OCI-LY3 (cell line): ENCODE results near the gene SEPTIN2.

ENCODE experiments used
- H2AFZ ChIP-seq: fragments of 200-600, 300-600 bp; shearing (Covaris generic); 2 replicates; pipeline ENCODE4 v1.6.0; 2014; ENCODE audit warnings: antibody characterized with exemption, low read depth, low read length
- H3K27ac ChIP-seq: fragments of 200-600, 300-600 bp; sonication (generic); 2 replicates; pipeline ENCODE4 v1.5.1; 2014; ENCODE audit warnings: mild to moderate bottlenecking, low read length, moderate library complexity, mixed read lengths
- H3K27me3 ChIP-seq: fragments of 200-600, 300-600 bp; sonication (generic); 2 replicates; pipeline ENCODE4 v1.6.1; 2014; ENCODE audit warnings: low read depth, low read length, mixed read lengths
- H3K36me3 ChIP-seq: fragments of 200-600, 300-600 bp; sonication (generic); replicated peaks from 2 replicates; pipeline ENCODE3; 2014; ENCODE audit warnings: low read depth, low read length, mixed read lengths
- H3K4me1 ChIP-seq: fragments of 300-600, 200-600 bp; sonication (generic); 2 replicates; pipeline ENCODE4 v1.6.1; 2014; ENCODE audit warnings: low read length, mixed read lengths
- H3K4me2 ChIP-seq: fragments of 200-600, 300-600 bp; sonication (generic); 2 replicates; pipeline ENCODE4 v1.6.1; 2014; ENCODE audit warnings: low read length, mixed read lengths
- H3K4me3 ChIP-seq: fragments of 300-600, 200-600 bp; sonication (generic); 2 replicates; pipeline ENCODE4 v1.5.1; 2014; ENCODE audit warnings: antibody characterized with exemption, mild to moderate bottlenecking, low read length, moderate library complexity
- H3K79me2 ChIP-seq: fragments of 300-600, 200-600 bp; shearing (Covaris generic); 2 replicates; pipeline ENCODE4 v1.6.1; 2014; ENCODE audit warnings: mild to moderate bottlenecking, low read length, mixed read lengths
- H3K9ac ChIP-seq: fragments of 300-600, 200-600 bp; shearing (Covaris generic); 2 replicates; pipeline ENCODE4 v1.6.0; 2014; ENCODE audit warnings: mild to moderate bottlenecking, low read length, moderate library complexity
- H3K9me3 ChIP-seq: fragments of 200-600, 300-600 bp; shearing (Covaris generic); 2 replicates; pipeline ENCODE4 v1.6.1; 2014; ENCODE audit warnings: low read length, mixed read lengths; ENCODE audit not compliant: insufficient read depth
- H4K20me1 ChIP-seq: fragments of 200-600, 300-600 bp; sonication (generic); 2 replicates; pipeline ENCODE4 v1.6.1; 2016; ENCODE audit warnings: low read length, mixed read lengths; ENCODE audit not compliant: insufficient read depth
- EZH2phosphoT487 ChIP-seq: fragments of 200-600 bp; shearing (Covaris generic); IDR thresholded peaks from 2 replicates; pipeline ENCODE4 v1.6.1; 2018; ENCODE audit warnings: antibody characterized with exemption, mixed run types, low read depth
- TF ChIP-seq, protein P1 (sequence below): fragments of 200-600, 300-600 bp; sonication (generic); IDR thresholded peaks from 2 replicates; pipeline ENCODE4 v1.5.1; 2014; ENCODE audit warnings: antibody characterized with exemption, low read length, low read depth

The SEPTIN2 gene

DNA sequence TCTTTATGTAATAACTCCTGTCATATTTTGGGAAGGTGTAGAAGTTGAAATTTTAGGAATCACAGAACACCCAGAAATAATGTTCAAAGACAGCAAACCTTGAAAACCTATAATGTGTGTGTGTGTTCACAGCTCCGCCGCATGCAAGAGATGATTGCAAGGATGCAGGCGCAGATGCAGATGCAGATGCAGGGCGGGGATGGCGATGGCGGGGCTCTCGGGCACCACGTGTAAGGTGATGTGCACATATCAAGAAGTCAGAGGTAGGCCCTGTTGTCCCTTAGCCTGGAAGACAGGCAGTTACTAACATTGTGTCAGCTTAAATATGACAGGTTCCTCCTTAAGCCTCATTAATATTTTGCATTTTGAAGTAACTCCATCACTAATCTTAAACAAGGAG lies 34.2 kb downstream of the SEPTIN2 start:
- H3K27ac ChIP-seq, result no peak overlapping the region
- peaks cover 31% of the 10 kb centered on the region for H3K36me3 ChIP-seq

DNA sequence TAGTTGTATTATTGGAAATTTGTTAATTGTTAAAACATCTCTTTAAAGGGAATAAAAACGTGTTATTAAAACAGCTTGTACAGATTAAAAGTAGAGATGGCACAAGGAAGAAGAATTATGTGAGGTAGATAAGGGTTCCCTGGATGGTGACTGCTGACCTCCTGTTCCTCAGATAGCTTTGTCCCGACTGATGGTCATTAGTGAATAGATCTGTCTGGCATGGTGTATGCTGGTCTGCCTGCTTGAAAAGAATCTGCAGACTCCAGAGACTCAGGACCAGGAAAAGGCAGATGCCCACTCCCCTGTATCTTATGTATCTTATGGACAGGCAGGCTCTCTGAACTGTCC lies 34.8 kb downstream of the SEPTIN2 start:
- no peaks in the 10 kb centered on the region for H3K79me2 ChIP-seq
- H3K36me3 ChIP-seq, result peaks cover 26% of the 10 kb centered on the region
- H3K4me1 ChIP-seq, result peaks cover 2% of the 10 kb centered on the region; the same call in 1 of the 2 replicates
- H3K27ac ChIP-seq, result no peak overlapping the region
- H4K20me1 ChIP-seq, result no peaks in the 10 kb centered on the region
- no peaks in the 10 kb centered on the region for H3K9me3 ChIP-seq
- no peak overlapping the region for H2AFZ ChIP-seq
- no peak overlapping the region for H3K9ac ChIP-seq
- H3K4me2 ChIP-seq, result no peak overlapping the region
- no peaks in the 10 kb centered on the region for H3K27me3 ChIP-seq
- H3K4me3 ChIP-seq, result no peak overlapping the region
- TF ChIP-seq EZH2phosphoT487, result no peak
- TF ChIP-seq, protein P1, sequence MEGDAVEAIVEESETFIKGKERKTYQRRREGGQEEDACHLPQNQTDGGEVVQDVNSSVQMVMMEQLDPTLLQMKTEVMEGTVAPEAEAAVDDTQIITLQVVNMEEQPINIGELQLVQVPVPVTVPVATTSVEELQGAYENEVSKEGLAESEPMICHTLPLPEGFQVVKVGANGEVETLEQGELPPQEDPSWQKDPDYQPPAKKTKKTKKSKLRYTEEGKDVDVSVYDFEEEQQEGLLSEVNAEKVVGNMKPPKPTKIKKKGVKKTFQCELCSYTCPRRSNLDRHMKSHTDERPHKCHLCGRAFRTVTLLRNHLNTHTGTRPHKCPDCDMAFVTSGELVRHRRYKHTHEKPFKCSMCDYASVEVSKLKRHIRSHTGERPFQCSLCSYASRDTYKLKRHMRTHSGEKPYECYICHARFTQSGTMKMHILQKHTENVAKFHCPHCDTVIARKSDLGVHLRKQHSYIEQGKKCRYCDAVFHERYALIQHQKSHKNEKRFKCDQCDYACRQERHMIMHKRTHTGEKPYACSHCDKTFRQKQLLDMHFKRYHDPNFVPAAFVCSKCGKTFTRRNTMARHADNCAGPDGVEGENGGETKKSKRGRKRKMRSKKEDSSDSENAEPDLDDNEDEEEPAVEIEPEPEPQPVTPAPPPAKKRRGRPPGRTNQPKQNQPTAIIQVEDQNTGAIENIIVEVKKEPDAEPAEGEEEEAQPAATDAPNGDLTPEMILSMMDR, result no peak

More for the DNA sequence above, 34.2 kb downstream of the SEPTIN2 start:
- Histone ChIP-seq H3K4me3 (no peak overlapping the region), H3K27me3 (no peaks in the 10 kb centered on the region), H3K9ac (no peak overlapping the region), H3K79me2 (no peaks in the 10 kb centered on the region), H3K9me3 (no peaks in the 10 kb centered on the region), H2AFZ (no peak overlapping the region), H4K20me1 (no peaks in the 10 kb centered on the region), H3K4me2 (no peak overlapping the region), H3K4me1 (no peaks in the 10 kb centered on the region)
- no peak for TF ChIP-seq EZH2phosphoT487
- TF ChIP-seq, protein P1, result no peak

DNA sequence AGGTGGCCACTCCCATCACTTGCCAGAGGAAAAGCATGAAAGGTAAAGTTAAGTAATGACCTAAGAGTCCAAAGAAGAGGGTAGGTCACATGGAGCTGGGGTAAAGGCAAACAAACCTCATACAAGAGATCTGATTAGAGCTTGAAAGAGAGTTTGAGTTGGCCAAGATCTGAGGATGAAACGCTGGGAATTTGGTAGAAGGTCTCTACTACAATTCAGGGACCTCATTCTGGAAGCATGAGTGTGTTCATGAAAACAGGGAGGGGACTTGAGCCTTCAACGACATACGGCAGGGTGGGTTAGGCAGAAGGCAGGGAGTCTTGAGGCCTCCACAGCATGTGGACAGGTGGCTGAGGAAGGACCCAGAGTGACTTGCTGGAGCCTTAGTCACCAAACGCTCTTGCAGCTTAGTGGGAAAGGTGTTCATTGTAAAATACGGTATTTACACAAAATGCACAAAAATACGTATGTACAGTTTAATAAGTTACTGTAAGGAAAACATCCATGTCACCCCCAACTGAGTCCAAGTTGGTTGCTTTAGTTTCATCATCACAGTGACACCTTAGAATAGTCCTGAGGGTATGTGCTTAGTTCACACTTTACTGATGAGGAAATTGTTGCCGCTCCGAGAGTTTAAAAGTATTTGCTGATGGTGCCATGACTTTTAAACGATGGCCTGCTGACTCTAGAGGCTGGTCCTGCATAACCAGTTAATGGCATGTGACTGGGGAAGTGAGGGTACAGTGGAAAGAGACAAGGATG lies 35.3 kb downstream of the SEPTIN2 start:
- Histone ChIP-seq H3K9ac (no peak overlapping the region), H3K9me3 (no peaks in the 10 kb centered on the region), H2AFZ (no peak overlapping the region), H3K4me2 (no peak overlapping the region), H4K20me1 (no peaks in the 10 kb centered on the region), H3K36me3 (peaks cover 21% of the 10 kb centered on the region), H3K27ac (no peak overlapping the region), H3K27me3 (no peaks in the 10 kb centered on the region), H3K4me1 (peaks cover 2% of the 10 kb centered on the region; the same call in 1 of the 2 replicates), H3K4me3 (no peak overlapping the region), H3K79me2 (no peaks in the 10 kb centered on the region)
- no peak for TF ChIP-seq EZH2phosphoT487
- TF ChIP-seq, protein P1, result no peak

DNA sequence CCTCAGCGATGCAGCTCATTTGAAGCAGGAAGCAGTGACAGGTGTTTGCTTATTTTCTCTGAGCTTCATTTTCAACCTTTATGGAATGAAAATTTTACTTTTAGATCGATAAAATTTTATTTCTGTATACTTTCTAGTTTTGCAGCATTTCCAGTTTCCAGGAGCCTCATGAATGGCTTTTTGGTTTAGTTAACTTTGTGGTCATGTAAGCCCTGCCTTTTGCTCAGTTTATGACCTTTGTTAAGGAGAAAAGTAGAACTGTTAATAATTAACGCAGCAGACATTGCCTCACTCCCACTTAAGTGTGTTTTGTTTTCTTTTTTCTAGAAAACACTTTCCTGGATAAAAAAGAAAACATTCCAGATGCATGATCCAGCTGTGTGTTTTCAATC lies 35.9 kb downstream of the SEPTIN2 start:
- no peak overlapping the region for H3K4me3 ChIP-seq
- peaks cover 20% of the 10 kb centered on the region for H3K36me3 ChIP-seq
- no peaks in the 10 kb centered on the region for H3K27me3 ChIP-seq
- H4K20me1 ChIP-seq, result no peaks in the 10 kb centered on the region
- H3K79me2 ChIP-seq, result peaks cover 5% of the 10 kb centered on the region
- no peak overlapping the region for H3K27ac ChIP-seq
- no peak for TF ChIP-seq EZH2phosphoT487
- TF ChIP-seq, protein P1, result no peak
- no peak overlapping the region for H2AFZ ChIP-seq
- no peak overlapping the region for H3K9ac ChIP-seq
- H3K9me3 ChIP-seq, result no peaks in the 10 kb centered on the region
- H3K4me1 ChIP-seq, result peaks cover 2% of the 10 kb centered on the region; the same call in 1 of the 2 replicates
- H3K4me2 ChIP-seq, result no peak overlapping the region
